Heart left ventricle (tissue), 16 donors: ENCODE data around the gene KIF16B. TPM values are rescaled to one million over a fixed set of nuclear protein-coding genes. Genes with fewer than 3 reads are reported as not detected.
"Not testable (repeated sequence)": the region's sequence is repeated elsewhere in the genome, so short reads cannot be mapped to it uniquely, and the experiment has no call there.

Source experiments
- ATAC-seq, 4 donors: fragments of 200-7000 bp; cut with Tn5 transposase; one replicate each; pipeline ENCODE4 v1.9.1; 2020 to 2022; ENCODE audit warnings: moderate library complexity in 4 of 4, mild to moderate bottlenecking in 3 of 4, moderate number of reproducible peaks in 1 of 4
- DNase-seq, 5 donors: peaks; one replicate each; pipeline ENCODE4 v3.0.0-alpha.2; 2020
- H3K27ac ChIP-seq, 12 donors: fragments of 200-600 bp; sonication (generic) in 4 of 12; one replicate each; pipeline versions ENCODE4 v1.5.0 to v1.8.0; 2016 to 2022; ENCODE audit warnings: mild to moderate bottlenecking in 2 of 12
- H3K27me3 ChIP-seq, 9 donors: fragments of 200-600 bp; sonication (generic) in 2 of 9; one replicate each; pipeline versions ENCODE4 v1.5.1 to v1.8.0; 2016 to 2022; ENCODE audit warnings: mild to moderate bottlenecking in 3 of 9
- H3K36me3 ChIP-seq, 9 donors: fragments of 200-600 bp; sonication (generic) in 2 of 9; one replicate each; pipeline versions ENCODE4 v1.5.0 to v1.8.0; 2018 to 2022; ENCODE audit warnings: mild to moderate bottlenecking in 2 of 9
- H3K4me1 ChIP-seq, 12 donors: fragments of 200-600 bp; sonication (generic) in 4 of 12; one replicate each; pipeline versions ENCODE4 v1.5.0 to v1.8.0; 2016 to 2022; ENCODE audit warnings: mild to moderate bottlenecking in 3 of 12
- H3K4me3 ChIP-seq, 12 donors: fragments of 200-600 bp; sonication (generic) in 4 of 12; one replicate each; pipeline versions ENCODE4 v1.5.0 to v1.8.0; 2017 to 2022; ENCODE audit warnings: mild to moderate bottlenecking in 9 of 12, moderate library complexity in 4 of 12
- H3K9me3 ChIP-seq, 12 donors: fragments of 200-600 bp; sonication (generic) in 4 of 12; one replicate each; pipeline versions ENCODE4 v1.5.0 to v1.8.0; 2016 to 2022; ENCODE audit warnings: mild to moderate bottlenecking in 1 of 12
- CTCF ChIP-seq, 12 donors: fragments of 200-600 bp; sonication (generic) in 4 of 12; IDR thresholded peaks; one replicate each; pipeline versions ENCODE4 v1.5.0 to v1.8.0; 2018 to 2022; ENCODE audit warnings: antibody characterized with exemption in 12 of 12, mild to moderate bottlenecking in 5 of 12
- POLR2A ChIP-seq, 2 donors: fragments of 450-650 bp; IDR thresholded peaks; one replicate each; pipeline ENCODE4 v1.6.1; 2017; ENCODE audit warnings: antibody characterized with exemption in 2 of 2, mild to moderate bottlenecking in 2 of 2, moderate library complexity in 2 of 2
- whole genome bisulfite sequencing, 4 donors: extraction: QIAGEN DNeasy Blood & Tissue Kit in 2 of 4; methylation state at CpG; one replicate each; pipeline versions ENCODE4 v1.1.5 to v1.1.7; 2013 to 2018; 5-methylcytosine and 5-hydroxymethylcytosine counted together
- intact Hi-C, 10 donors: fragments of 100-400 bp; cut with DNase I; formaldehyde crosslinking; loops; one replicate each; pipeline versions ENCODE4 v1.11.1 to v1.14.2; 2022
- polyA plus RNA-seq, 2 donors: library from polyadenylated mRNA; stranded (reverse); fragments of 200-250 nt; gene quantifications; one replicate each; pipeline ENCODE4 v1.2.3, GENCODE V29; 2013
- total RNA-seq, 9 donors: library from RNA; depleted of rRNA in 2 of 9; stranded (reverse); fragments of >200 nt in 2 of 9; fragmentation: NEBNext Ultra II Directional in 3 of 9; extraction: Animal tissue kit (Norgen Biotek cat#: 25700) in 3 of 9; gene quantifications; one replicate each; pipeline versions ENCODE4 v1.1.0 to v1.2.4, GENCODE V29; 2016 to 2023
- donor health status: ischemic (EF 13 %, LVEDD 7.1; RV severe dilation, severe dysfunction).
- donor health status: healthy with polysubstance abuse.
- donor health status: DM: no; HTN: yes; CAD: no.
- donor health status: DM: no; HTN: no; CAD: no.
- donor health status: ischemic (EF 25% LVEDD 6.9; RV normal size, moderate dysfunction).
- donor health status: ischemic (EF 25% LVEDD 5.7; RV mildly dilated, moderate dysfunction).
- donor health status: healthy.
- donor health status: DM: yes; HTN: yes; CAD: no.
- donor health status: ischemic (EF 35%, LVEDD 5.7; RV mildly dilated, moderate dysfunction).
- donor health status: nonischemic (EF 11% LVEDD 7.7; RV severe dilation, severe dysfunction).
- donor health status: DM: yes; HTN: yes; CAD: no.
- donor health status: PGD.
- donor health status: ischemic (EF 29% LVEDD 5.4; RV normal size, mild dysfunction).
- donor health status: nonischemic (EF 23%, LVEDD 6.1; RV moderate dilation, normal function).

Gene KIF16B
- total and polyA plus RNA-seq, 11 donors = 8.8 to 31.8 (median 17.8) TPM

GRCh38 chr20:16441546-16442164, 131.6 kb downstream of the KIF16B start:
- 89 to 94% (median 92%) methylated on average over 2 of the region's 2 CpGs for WGBS, 4 donors

GRCh38 chr20:16440686-16441085, 132.6 kb downstream of the KIF16B start:
- no peak overlapping the region for H3K27ac ChIP-seq
- no peak for ATAC-seq
- no peaks in the 10 kb centered on the region for H3K9me3 ChIP-seq
- H3K36me3 ChIP-seq = no peaks in the 10 kb centered on the region
- no peaks in the 10 kb centered on the region for H3K27me3 ChIP-seq
- 86 to 98% (median 96%) methylated on average over 4 of the region's 4 CpGs for WGBS, 4 donors
- intact Hi-C loops = no loop called here
- TF ChIP-seq POLR2A (IDR thresholded peaks at IDR 0.05) (no peak), CTCF (IDR thresholded peaks at IDR 0.05) (no peak)
- H3K4me3 ChIP-seq = no peak overlapping the region
- DNase-seq = no peak
- peaks cover 0 to 25% (median 10%) of the 10 kb centered on the region in 12 donors for H3K4me1 ChIP-seq

More at GRCh38 chr20:16441546-16442164, 131.6 kb downstream of the KIF16B start:
- no peak overlapping the region for H3K27ac ChIP-seq
- peaks cover 0 to 25% (median 10%) of the 10 kb centered on the region in 12 donors for H3K4me1 ChIP-seq
- no peaks in the 10 kb centered on the region for H3K27me3 ChIP-seq
- no peaks in the 10 kb centered on the region for H3K9me3 ChIP-seq
- H3K4me3 ChIP-seq = no peak overlapping the region
- ATAC-seq = no peak
- H3K36me3 ChIP-seq = no peaks in the 10 kb centered on the region
- DNase-seq = no peak
- TF ChIP-seq POLR2A (IDR thresholded peaks at IDR 0.05) = no peak
- no peak for TF ChIP-seq CTCF (IDR thresholded peaks at IDR 0.05)
- intact Hi-C loops = no loop called here

- intact Hi-C loops, DNase-seq, H3K27ac ChIP-seq, H3K9me3 ChIP-seq, H3K4me3 ChIP-seq, H3K27me3 ChIP-seq, ATAC-seq, H3K36me3 ChIP-seq: not testable (repeated sequence)
- peaks cover 0 to 22% (median 9%) of the 10 kb centered on the region in 12 donors for H3K4me1 ChIP-seq
- WGBS, 4 donors = 86 to 94% (median 89%) methylated on average over 5 of the region's 5 CpGs
Observed at GRCh38 chr20:16439540-16439939, 133.7 kb downstream of the KIF16B start.

- no peak overlapping the region for H3K27ac ChIP-seq
- H3K4me3 ChIP-seq = no peak overlapping the region
- H3K4me1 ChIP-seq = peaks cover 0 to 14% (median 3%) of the 10 kb centered on the region in 12 donors
- no peaks in the 10 kb centered on the region for H3K36me3 ChIP-seq
- WGBS, 4 donors = 51 to 70% (median 62%) methylated on average over 3 of the region's 3 CpGs
- H3K9me3 ChIP-seq = no peaks in the 10 kb centered on the region
- TF ChIP-seq CTCF (IDR thresholded peaks at IDR 0.05) (no peak), POLR2A (IDR thresholded peaks at IDR 0.05) (no peak)
- H3K27me3 ChIP-seq = no peaks in the 10 kb centered on the region
- peak; percentile 77 to 93 (median 83) for ATAC-seq
- DNase-seq = no peak
- intact Hi-C loops = no loop called here
Observed at GRCh38 chr20:16438100-16438499, 135.1 kb downstream of the KIF16B start.
